Non-pigmented ciliary epithelial cell (primary cell): Measurements from ENCODE around the gene DCDC1.

Source experiments
- DNase-seq: peaks from one replicate; pipeline ENCODE4 v3.0.0-alpha.2; 2010; ENCODE audit warnings: low read depth

The DCDC1 gene

GRCh38 chr11:31231601-31232000 is 137.9 kb downstream of the DCDC1 start:
- no peak for DNase-seq

GRCh38 chr11:31218847-31219246 is 150.7 kb downstream of the DCDC1 start:
- no peak for DNase-seq

- no peak for DNase-seq
Observed at GRCh38 chr11:31214372-31214771, 155.2 kb downstream of the DCDC1 start.

- DNase-seq: no peak
Observed at GRCh38 chr11:31199378-31199777, 170.2 kb downstream of the DCDC1 start.

GRCh38 chr11:31173926-31174680 is 195.4 kb downstream of the DCDC1 start:
- no peak for DNase-seq

GRCh38 chr11:31160504-31161422 is 208.8 kb downstream of the DCDC1 start:
- DNase-seq: no peak

GRCh38 chr11:31150841-31151240 is 218.7 kb downstream of the DCDC1 start:
- no peak for DNase-seq

- DNase-seq: no peak
Observed at GRCh38 chr11:31150011-31150410, 219.5 kb downstream of the DCDC1 start.

- no peak for DNase-seq
Observed at GRCh38 chr11:31141789-31142188, 227.8 kb downstream of the DCDC1 start.

GRCh38 chr11:31139479-31139878 is 230.1 kb downstream of the DCDC1 start:
- no peak for DNase-seq

- DNase-seq: no peak
Observed at GRCh38 chr11:31132531-31133421, 236.8 kb downstream of the DCDC1 start.

GRCh38 chr11:31131760-31132159 is 237.8 kb downstream of the DCDC1 start:
- DNase-seq: no peak

- DNase-seq: no peak
Observed at GRCh38 chr11:31127290-31127689, 242.2 kb downstream of the DCDC1 start.

- no peak for DNase-seq
Observed at GRCh38 chr11:31120428-31120827, 249.1 kb downstream of the DCDC1 start.

GRCh38 chr11:31118566-31118965 is 251.0 kb downstream of the DCDC1 start:
- DNase-seq: no peak

GRCh38 chr11:31117038-31117437 is 252.5 kb downstream of the DCDC1 start:
- DNase-seq: no peak

- no peak for DNase-seq
Observed at GRCh38 chr11:31114442-31114841, 255.1 kb downstream of the DCDC1 start.

- DNase-seq: no peak
Observed at GRCh38 chr11:31110830-31111229, 258.7 kb downstream of the DCDC1 start.

GRCh38 chr11:31109446-31109845 is 260.1 kb downstream of the DCDC1 start:
- no peak for DNase-seq

GRCh38 chr11:31107649-31108048 is 261.9 kb downstream of the DCDC1 start:
- no peak for DNase-seq

GRCh38 chr11:31106968-31107576 is 262.5 kb downstream of the DCDC1 start:
- DNase-seq: peak; percentile 13

GRCh38 chr11:31106326-31106725 is 263.2 kb downstream of the DCDC1 start:
- no peak for DNase-seq
